NCI-H146 treated with DMSO at 0.1 percent for 48 hours (cell line): ENCODE measurements around the gene IL1RAPL2.
"Not testable (repeated sequence)": the region's sequence is repeated elsewhere in the genome, so short reads cannot be mapped to it uniquely, and the experiment has no call there.

ENCODE experiments used
- DNase-seq: peaks from one replicate; lab custom pipeline; 2025; ENCODE audit not compliant: unreplicated experiment; lab: John Stamatoyannopoulos, UW

IL1RAPL2 gene

DNA sequence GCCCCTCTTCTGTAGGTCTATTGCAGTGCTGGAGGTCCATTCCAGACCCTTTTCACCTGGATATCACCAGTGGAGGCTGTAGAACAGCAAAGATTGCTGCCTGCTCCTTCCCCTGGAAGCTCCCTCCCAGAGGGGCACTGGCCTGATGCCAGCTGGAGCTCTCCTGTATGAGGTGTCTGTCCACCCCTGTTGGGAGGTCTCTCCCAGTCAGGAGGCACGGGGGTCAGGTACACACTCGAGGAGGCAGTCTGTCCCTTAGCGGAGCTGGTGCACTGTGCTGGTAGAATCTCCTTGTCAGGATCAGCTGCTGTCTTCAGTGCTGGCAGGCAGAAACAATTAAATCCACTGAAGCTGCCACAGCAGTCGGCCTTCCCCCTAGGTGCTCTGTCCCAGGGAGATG lies 276.6 kb downstream of the IL1RAPL2 start:
- no peak for DNase-seq

DNA sequence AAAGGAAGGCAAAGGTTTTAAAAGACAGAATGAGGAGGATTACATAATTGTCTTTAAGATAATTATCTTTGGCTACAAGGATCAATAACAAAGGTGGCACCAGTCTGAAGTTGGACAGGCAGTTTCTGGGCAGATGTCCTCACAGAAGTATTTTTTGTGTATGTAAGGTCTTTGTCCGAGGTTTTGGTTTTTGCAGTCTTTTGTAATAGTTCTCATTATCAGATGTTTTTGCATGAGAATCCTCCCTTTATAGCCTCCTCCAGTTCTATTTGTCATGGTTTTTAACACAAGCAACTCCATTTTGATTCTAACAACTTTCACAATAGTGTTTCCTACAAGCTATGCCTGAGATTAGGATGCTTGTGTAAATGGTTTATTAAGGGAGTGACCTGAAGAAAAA lies 286.2 kb downstream of the IL1RAPL2 start:
- DNase-seq, result no peak

DNA sequence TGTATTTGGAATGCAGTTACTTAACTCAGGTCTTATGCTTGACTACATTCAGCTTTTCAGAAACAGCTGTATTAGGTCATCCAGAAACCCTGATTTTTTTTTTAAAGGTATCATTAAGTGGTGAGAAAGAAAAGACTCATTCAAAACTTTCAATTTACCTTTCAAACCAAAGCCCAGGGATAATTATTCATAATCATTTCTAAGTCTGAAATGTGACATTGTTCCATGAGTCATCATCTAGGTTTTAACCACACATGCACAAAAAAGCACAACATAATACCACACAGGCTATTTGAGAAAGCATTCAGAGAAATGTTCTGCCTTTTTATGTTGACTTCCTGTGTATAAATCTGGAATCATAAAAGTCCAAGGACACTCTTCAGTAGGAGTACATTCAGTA lies 288.2 kb downstream of the IL1RAPL2 start:
- no peak for DNase-seq

DNA sequence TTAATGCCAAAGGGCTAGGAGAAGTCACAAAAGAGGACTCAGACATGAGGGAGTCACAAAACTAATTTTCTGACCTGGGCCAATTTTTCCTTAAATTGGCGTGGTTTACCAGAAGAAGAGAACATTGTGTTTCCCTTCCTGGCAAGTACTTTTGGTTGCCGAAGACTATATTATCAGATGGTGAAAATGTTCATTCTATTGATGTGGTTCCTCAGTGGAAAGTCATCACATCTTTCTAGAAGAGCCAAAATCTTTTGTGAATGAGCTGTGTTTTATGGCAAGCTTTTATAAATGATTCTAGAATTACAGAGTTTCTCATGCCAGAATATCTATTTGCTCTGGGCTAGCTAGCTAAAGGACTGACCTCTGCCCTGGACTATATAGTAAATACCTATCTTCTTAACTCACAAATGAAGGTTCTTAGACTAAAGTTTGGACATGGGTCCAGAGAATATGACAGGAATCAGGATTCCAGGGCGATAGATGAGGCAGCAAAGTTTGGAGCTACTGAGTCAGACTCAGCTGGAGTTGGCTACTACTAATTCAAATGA lies 288.9 kb downstream of the IL1RAPL2 start:
- DNase-seq, result no peak

DNA sequence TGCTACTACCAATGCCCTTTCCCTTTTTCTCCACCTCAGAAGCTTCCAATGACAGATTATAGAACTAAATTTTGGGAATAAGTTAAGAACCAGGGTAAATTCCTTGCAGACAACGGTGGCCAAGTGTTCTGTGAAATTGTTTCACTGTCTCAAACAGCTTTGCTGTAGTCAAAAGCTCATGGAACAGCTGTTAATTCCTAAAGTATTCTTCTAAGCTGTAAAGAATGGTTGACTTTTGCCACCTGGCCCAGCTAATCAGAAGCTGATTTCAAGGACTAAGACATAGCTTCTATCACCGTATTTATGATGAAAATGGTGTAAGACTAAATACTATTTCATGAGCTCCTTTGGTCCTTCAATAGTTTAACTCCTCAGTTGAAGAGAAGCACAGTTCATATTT lies 297.5 kb downstream of the IL1RAPL2 start:
- no peak for DNase-seq

DNA sequence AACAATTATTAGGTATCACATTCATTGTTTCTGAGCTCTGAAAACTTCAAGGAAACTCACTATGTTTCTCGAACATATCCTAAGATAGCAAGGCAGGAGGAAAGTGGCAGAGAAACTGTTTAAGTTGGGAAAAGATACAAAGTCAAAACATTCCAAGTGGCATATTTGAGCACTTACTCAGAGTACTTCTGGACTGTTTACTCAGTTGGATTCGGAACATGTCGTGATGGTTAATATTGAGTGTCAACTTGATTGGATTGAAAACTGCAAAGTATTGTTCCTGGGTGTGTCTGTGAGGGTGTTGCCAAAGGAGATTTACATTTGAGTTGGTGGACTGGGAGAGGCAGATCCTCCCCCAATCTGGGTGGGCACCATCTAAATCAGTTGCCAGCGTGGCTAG lies 298.3 kb downstream of the IL1RAPL2 start:
- no peak for DNase-seq

DNA sequence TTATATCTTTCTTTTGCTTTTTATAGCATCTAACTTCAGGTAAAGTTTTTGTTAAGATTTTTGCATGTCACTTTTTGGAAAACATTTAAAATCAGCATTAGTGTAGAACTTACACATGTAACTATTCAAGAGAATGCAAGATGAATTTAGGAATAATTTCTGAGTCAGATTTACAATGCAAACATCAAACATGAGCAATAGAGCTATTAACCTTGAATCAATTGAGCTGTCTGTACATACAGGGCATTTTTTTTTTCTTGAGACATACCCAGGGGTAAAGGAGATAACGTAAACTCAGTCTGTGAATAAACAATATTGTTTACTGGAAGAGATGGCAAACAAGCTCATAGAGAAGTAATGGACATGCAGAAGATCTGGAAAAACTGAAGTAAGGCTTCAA lies 311.5 kb downstream of the IL1RAPL2 start:
- no peak for DNase-seq

DNA sequence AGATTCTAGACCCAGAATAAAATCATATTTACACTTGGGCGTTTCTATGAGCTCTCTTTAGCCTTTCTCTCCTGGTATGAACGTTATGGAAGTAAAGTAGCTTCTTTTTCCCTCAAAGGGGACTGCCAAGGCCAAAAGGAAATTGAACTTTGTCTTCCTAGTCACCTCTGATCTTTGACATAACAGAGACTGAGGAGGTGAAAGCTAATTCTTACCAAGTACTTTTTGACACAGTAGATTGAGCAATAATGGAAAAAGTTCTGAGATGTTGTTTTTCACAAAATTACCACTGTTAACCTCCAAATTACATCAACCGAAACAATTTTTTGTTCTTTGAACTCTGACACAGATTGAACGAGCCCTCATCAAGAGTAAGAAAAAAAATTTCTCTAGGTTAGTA lies 336.1 kb downstream of the IL1RAPL2 start:
- DNase-seq, result no peak

DNA sequence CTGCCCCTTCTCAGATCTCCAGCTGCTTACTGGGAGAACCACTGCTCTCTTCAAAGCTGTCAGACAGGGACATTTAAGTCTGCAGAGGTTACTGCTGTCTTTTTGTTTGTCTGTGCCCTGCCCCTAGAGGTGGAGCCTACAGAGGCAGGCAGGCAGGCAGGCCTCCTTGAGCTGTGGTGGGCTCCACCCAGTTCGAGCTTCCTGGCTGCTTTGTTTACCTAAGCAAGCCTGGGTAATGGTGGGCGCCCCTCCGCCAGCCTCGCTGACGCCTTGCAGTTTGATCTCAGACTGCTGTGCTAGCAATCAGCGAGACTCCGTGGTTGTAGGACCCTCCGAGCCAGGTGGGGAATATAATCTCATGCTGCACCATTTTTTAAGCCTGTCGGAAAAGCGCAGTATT lies 343.7 kb downstream of the IL1RAPL2 start:
- not testable (repeated sequence) for DNase-seq

DNA sequence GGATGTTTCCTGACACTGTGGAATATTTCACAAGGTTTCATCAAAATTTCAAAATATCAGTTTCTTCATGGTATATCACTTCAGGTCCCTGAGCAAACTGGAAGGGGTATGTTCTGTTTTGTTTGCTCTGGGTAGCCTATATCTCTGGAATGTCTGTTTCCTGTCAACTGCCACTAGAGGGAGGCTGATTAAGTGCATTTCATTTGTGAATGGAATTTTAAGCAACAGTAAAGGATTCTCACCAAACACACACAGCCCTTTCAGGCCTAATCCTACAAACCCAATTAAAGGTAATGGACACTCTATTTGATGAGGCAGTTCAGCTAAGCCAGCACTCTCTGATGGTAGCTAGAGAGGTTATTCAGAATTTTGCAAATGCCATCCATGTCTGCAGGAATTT lies 347.3 kb downstream of the IL1RAPL2 start:
- DNase-seq, result no peak

DNA sequence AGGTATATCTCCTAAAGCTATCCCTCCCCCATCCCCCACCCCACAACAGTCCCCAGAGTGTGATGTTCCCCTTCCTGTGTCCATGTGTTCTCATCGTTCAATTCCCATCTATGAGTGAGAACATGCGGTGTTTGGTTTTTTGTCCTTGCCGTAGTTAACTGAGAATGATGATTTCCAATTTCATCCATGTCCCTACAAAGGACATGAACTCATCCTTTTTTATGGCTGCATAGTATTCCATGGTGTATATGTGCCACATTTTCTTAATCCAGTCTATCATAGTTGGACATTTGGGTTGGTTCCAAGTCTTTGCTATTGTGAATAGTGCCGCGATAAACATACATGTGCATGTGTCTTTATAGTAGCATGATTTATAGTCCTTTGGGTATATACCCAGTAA lies 348.7 kb downstream of the IL1RAPL2 start:
- not testable (repeated sequence) for DNase-seq

DNA sequence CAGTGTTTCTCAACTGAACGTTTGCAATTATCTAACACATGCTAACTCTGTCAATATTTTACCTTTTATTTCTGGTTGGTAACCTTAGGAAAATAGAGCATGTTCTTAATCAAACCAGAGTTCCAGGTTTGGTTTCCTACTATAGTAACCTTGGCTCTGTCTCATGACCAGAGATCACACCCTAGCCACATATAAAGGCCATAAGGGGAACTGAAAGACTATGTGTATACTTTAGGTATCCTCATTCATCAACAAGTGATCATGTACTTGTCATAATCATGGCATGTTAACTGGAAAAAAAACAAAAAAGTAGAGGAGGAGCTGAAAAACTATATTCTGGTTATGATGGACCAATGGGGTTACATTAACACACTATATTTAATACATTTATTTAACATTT lies 352.1 kb downstream of the IL1RAPL2 start:
- DNase-seq, result no peak

DNA sequence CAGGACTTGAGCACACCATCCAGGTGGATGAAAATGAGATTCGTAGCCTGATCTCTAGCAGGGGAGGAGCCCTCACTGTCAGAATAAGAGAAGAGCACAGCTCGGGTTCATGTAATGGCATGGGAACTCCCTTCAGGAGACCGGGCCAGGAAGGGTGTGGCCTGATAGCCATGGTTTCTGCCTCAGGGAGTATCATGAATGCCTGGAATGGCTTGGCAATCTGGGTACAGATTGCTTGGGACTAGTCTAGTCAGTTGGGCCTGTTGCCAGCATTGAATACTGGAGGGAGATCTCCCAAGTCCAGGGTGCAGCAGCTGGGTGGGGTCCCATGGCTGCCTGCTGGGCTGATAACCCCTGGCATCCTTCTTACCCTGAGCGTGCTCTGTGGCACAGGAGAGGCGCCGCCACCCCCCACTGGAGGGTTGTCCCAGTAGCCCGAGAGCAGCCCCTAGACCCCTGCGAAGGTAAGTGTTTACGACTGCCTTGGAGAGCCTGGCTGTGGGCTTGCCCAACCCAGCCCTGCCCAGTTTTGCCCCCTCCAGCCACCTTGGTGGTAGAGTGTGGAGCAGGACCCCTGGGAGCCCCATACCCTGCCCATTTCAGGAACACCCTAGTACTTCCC lies 355.7 kb downstream of the IL1RAPL2 start:
- DNase-seq, result no peak

DNA sequence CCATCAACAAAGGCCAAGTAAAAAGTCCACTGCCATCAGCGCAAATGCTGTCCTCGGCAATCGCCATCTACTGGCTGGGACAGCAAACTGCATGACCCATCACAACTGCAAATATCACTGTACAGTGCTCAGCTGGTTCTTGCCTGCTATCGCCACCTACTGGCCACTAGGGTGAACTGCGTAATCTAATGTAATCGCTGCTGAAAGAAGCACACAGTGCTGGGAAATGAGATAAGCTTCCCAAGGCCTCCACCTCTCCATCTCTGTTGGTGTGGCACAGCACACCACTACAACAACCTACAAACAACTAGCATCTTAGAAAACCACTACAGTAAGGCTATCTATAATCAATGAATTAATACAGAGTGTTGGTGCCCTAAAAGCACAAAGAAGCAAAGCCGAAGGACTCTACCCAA lies 356.2 kb downstream of the IL1RAPL2 start:
- DNase-seq, result peak; percentile 38

DNA sequence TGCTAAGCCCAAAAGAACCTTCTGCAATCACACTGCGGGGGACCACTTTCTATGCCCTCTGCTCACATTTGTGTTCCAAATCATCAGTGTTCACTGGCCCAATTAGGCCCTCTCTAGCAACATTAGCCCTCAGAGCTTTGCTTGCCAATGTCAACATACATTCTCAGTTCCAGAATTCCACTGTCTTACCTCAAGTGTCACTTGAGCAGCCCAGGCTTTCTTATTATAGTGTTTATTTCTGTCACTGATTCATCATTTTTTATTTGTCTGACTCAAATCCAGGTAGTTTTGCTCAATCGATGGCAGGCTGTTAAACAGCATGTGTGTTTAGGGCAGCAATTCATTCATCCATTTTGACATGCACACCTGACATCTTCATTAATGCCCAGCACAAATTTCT lies 363.3 kb downstream of the IL1RAPL2 start:
- DNase-seq, result no peak

DNA sequence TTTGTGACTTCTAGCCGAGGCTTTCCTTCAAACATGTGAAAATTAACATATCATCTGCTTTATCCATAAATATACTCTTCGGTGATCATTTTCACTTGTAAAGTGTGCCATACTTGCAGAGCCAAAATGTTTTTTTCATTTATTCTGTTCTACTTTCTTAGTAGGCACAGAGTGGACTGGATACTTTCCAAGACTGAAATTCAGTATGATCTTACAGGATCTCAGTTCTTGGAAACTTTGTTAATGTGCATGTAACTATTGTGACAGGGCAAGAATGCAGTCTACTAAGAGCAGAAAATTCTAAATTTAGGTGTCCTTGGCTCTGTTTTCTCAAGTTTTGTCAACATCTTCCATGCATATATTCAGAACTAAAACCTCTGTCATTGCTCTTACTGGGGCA lies 369.6 kb downstream of the IL1RAPL2 start:
- no peak for DNase-seq

DNA sequence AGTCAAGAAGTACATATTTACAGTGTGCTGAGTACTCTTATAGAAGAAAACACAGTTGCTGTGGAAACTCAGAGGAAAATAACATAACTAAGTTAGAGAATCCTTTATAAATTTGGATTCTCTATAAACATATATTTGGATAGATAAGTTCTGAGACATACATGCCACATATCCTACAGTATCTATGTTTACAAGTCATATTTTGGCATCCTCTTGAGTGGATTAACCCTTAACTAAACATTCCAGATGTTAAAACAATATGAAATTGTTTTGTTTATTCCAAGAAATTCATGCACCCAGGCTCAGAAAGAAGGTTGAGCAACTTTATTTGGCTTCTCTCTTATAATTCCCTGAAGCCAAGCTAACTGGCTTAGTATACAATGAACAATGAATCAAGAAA lies 387.3 kb downstream of the IL1RAPL2 start:
- DNase-seq, result no peak

DNA sequence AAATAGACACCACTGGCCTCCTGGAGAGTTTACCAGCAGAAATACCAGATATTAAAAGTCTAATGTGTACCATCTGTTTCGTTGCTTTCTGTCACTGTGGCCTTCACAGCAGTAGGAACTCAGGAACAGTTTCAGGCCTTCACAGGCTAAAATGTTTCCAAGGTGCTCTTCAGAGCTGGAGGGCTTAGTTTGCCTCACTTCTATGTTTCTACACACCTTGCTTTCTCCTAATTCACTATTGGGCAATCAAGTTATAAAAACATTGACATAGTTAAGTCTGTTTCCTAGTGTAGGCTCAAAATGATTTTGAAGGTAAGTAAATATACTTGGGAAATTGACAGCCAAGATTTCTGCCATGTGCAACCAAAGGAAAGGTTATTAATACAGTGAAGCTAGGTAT lies 395.9 kb downstream of the IL1RAPL2 start:
- no peak for DNase-seq

DNA sequence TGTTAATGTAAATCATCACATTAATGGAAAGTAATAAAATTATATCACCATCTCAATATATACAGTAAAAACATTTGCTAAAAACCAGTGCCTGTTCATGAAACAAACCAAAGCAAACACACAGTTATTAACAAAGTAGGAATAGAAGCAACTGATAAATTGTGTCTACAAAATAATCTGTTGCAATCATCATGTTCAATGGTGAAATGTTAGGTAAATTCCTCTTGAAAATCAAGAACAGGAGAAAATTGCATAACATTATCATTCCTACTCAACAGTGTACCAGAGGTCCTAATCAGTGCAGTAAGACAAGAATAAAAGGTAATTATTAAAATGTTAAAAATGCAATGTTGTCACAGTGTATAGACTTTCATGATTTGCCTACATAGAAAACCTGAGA lies 402.2 kb downstream of the IL1RAPL2 start:
- no peak for DNase-seq

DNA sequence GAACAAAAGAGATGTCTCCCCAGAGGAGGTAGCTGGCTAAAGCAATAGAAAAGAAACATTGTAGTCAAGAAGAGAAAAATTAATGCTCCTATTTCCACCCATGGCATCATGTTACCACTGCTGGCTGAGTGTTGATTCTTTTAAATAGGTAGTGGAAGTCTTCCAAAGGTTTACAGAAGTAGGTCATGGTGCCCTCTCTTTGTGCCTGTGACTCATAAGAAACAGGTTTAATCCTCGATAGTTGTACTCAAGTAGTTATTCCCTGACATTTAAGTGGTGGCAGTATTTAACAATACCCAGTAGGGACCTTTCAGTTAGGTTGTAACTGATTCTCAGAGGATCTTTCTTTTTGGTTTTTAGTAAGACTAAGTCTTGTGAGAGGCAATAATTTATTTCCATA lies 406.7 kb downstream of the IL1RAPL2 start:
- no peak for DNase-seq

DNA sequence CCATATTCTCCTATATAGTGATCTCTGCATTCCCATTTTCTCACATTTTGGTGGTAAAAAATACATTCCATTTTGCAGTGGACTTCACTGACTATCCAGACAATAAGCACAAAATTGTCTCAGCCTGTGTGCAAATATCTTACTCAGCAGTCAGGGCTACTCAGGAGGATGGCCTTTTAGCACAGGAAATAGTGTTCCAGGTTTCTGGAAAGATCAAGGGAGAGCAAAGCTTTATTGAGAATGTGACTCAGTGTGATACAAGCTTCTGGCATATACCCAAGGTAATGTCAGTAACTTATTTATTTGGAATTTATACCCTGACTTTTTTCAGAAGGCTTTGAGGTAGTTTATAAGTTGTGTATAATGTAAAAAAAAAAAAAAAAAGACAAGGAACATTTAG lies 421.1 kb downstream of the IL1RAPL2 start:
- no peak for DNase-seq

DNA sequence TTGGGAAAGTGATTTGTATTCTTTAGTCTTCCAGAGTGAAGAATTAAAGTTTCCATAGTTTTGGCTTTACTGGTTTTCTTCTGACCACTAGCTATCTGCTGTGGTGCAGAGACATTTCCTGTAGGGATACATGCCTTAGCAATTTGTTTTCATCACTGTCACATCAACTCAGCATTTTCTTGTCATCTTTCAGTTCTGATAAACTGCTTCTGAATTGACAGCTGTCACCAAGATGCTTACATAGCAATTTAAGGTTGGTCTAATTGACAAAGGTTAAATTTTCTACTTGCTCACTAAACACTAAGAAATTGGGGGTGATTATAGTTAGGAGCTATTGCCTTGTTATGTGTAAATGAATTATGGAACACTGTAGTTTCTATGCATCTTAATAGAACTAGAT lies 422.0 kb downstream of the IL1RAPL2 start:
- no peak for DNase-seq

DNA sequence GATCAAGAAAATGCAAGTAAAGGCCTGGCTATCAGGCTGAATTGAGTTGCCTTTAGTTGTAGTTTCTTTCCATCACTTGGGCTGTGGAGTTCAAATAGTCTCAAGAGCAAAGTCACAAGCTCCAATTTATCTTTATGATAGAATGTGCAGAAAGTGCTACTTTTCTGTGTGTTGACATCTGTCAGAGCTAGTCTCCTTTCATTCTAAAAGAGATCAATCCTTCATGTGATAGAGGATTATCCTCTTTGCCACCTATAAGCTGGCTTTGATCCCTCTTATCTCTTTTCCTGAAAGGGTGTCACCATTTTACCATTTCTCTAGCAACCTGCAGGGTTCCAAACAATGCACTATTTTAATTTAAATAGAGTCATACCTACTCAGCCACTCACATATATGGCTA lies 429.5 kb downstream of the IL1RAPL2 start:
- no peak for DNase-seq
